Germinal center (tissue), 1 donor: ENCODE results near the gene MR1.
"Not testable (repeated sequence)": the region's sequence is repeated elsewhere in the genome, so short reads cannot be mapped to it uniquely, and the experiment has no call there.

Source experiments
- DNase-seq: peaks from one replicate; pipeline ENCODE4 v3.0.0; 2012; ENCODE audit warnings: mixed read lengths, low spot score

The MR1 gene

GRCh38 chr1:181032535-181032934 lies 1.2 kb upstream of the MR1 start:
- DNase-seq = no peak

- peak; percentile 27 for DNase-seq
Observed at GRCh38 chr1:181033128-181033798, 520 bp upstream of the MR1 start.

GRCh38 chr1:181035210-181035609 lies 1.4 kb downstream of the MR1 start:
- DNase-seq = not testable (repeated sequence)

GRCh38 chr1:181036107-181036836 lies 2.5 kb downstream of the MR1 start:
- no peak for DNase-seq

GRCh38 chr1:181037386-181037785 lies 3.6 kb downstream of the MR1 start:
- DNase-seq = no peak

GRCh38 chr1:181038399-181038873 lies 4.7 kb downstream of the MR1 start:
- peak; percentile 76 for DNase-seq

- DNase-seq = no peak
Observed at GRCh38 chr1:181040284-181040865, 6.6 kb downstream of the MR1 start.

- no peak for DNase-seq
Observed at GRCh38 chr1:181043025-181043888, 9.5 kb downstream of the MR1 start.

GRCh38 chr1:181044449-181044966 lies 10.7 kb downstream of the MR1 start:
- DNase-seq = no peak

- DNase-seq = not testable (repeated sequence)
Observed at GRCh38 chr1:181045946-181046345, 12.2 kb downstream of the MR1 start.

- no peak for DNase-seq
Observed at GRCh38 chr1:181049378-181049777, 15.6 kb downstream of the MR1 start.

- DNase-seq = no peak
Observed at GRCh38 chr1:181050922-181051321, 17.1 kb downstream of the MR1 start.

- no peak for DNase-seq
Observed at GRCh38 chr1:181056560-181056959, 22.8 kb downstream of the MR1 start.

- DNase-seq = no peak
Observed at GRCh38 chr1:181057079-181057478, 23.3 kb downstream of the MR1 start.

- DNase-seq = no peak
Observed at GRCh38 chr1:181059435-181059834, 25.7 kb downstream of the MR1 start.

- DNase-seq = no peak
Observed at GRCh38 chr1:181060066-181060465, 26.3 kb downstream of the MR1 start.

- not testable (repeated sequence) for DNase-seq
Observed at GRCh38 chr1:181060947-181061346, 27.2 kb downstream of the MR1 start.

GRCh38 chr1:181061487-181061886 lies 27.7 kb downstream of the MR1 start:
- no peak for DNase-seq

GRCh38 chr1:181061891-181062835 lies 28.4 kb downstream of the MR1 start:
- DNase-seq = peak; percentile 61

GRCh38 chr1:181062836-181063428 lies 29.1 kb downstream of the MR1 start:
- DNase-seq = no peak
